GM23338 (cell line): Measurements from ENCODE around the gene MTOR. TPM values are rescaled to one million over a fixed set of nuclear protein-coding genes. Genes with fewer than 3 reads are reported as not detected.

Experiments used
- ATAC-seq: fragments of 200-7000 bp; cut with Tn5 transposase; 3 replicates; pipeline ENCODE4 v1.9.1; 2020
- DNase-seq: peaks from one replicate; pipeline ENCODE4 v3.0.0-alpha.2; 2015; ENCODE audit warnings: low spot score
- H2AFZ ChIP-seq: fragments of 200-600 bp; sonication (generic); 2 replicates; pipeline ENCODE4 v1.8.0; 2016; ENCODE audit warnings: antibody characterized with exemption, mild to moderate bottlenecking, moderate library complexity
- H3F3A ChIP-seq: fragments of 200-600 bp; sonication (generic); replicated peaks from 2 replicates; pipeline ENCODE4 v1.8.0; 2017; ENCODE audit warnings: antibody characterized with exemption, mixed run types, low read depth
- H3K27ac ChIP-seq: fragments of 200-600 bp; sonication (generic); 2 replicates; pipeline ENCODE4 v1.6.1; 2016; ENCODE audit warnings: low read depth
- H3K27me3 ChIP-seq: fragments of 200-600 bp; sonication (generic); 2 replicates; pipeline ENCODE4 v1.8.0; 2016; ENCODE audit warnings: mild to moderate bottlenecking, mixed run types, moderate library complexity; ENCODE audit not compliant: insufficient read depth
- H3K36me3 ChIP-seq: fragments of 200-600 bp; sonication (generic); 2 replicates; pipeline ENCODE4 v1.8.0; 2016; ENCODE audit warnings: mild to moderate bottlenecking; ENCODE audit not compliant: insufficient read depth
- H3K4me1 ChIP-seq: fragments of 200-600 bp; sonication (generic); 2 replicates; pipeline ENCODE4 v1.8.0; 2016; ENCODE audit warnings: mild to moderate bottlenecking, moderate library complexity; ENCODE audit not compliant: insufficient read depth
- H3K4me2 ChIP-seq: fragments of 200-600 bp; sonication (generic); 2 replicates; pipeline ENCODE4 v1.7.1; 2017; ENCODE audit warnings: mixed run types
- H3K4me3 ChIP-seq: fragments of 200-600 bp; sonication (generic); 2 replicates; pipeline ENCODE4 v1.6.1; 2016; ENCODE audit warnings: mixed run types
- H3K79me2 ChIP-seq: fragments of 200-600 bp; sonication (generic); replicated peaks from 2 replicates; pipeline ENCODE4 v1.8.0; 2017; ENCODE audit warnings: mild to moderate bottlenecking; ENCODE audit not compliant: insufficient read depth
- H3K9me2 ChIP-seq: fragments of 200-600 bp; sonication (generic); 2 replicates; pipeline ENCODE4 v1.8.0; 2017; ENCODE audit not compliant: insufficient read depth
- H4K20me1 ChIP-seq: fragments of 200-600 bp; sonication (generic); replicated peaks from 2 replicates; pipeline ENCODE4 v1.8.0; 2017; ENCODE audit warnings: mild to moderate bottlenecking; ENCODE audit not compliant: insufficient read depth
- H3K27ac Mint-ChIP-seq: 2 replicates; pipeline ENCODE4 v1.8.0; 2020; ENCODE audit warnings: inconsistent platforms, mild to moderate bottlenecking, moderate library complexity, mixed read lengths
- H3K27me3 Mint-ChIP-seq: 3 replicates; pipeline ENCODE4 v1.8.0; 2022; ENCODE audit warnings: low read depth, mild to moderate bottlenecking, moderate library complexity, mixed read lengths, inconsistent platforms; ENCODE audit not compliant: insufficient read depth, poor library complexity
- H3K36me3 Mint-ChIP-seq: 3 replicates; pipeline ENCODE4 v1.8.0; 2021; ENCODE audit warnings: low read depth, mild to moderate bottlenecking, inconsistent platforms, moderate library complexity, mixed read lengths
- H3K4me1 Mint-ChIP-seq: 3 replicates; pipeline ENCODE4 v1.8.0; 2020; ENCODE audit warnings: mild to moderate bottlenecking, inconsistent platforms, mixed read lengths
- H3K4me3 Mint-ChIP-seq: 3 replicates; pipeline ENCODE4 v1.8.0; 2021; ENCODE audit warnings: moderate library complexity, mild to moderate bottlenecking, inconsistent platforms, mixed read lengths
- H3K9me3 Mint-ChIP-seq: 3 replicates; pipeline ENCODE4 v1.8.0; 2020; ENCODE audit warnings: moderate library complexity, mild to moderate bottlenecking, inconsistent platforms, mixed read lengths
- CREB1 ChIP-seq: fragments of 250-450 bp; sonication (Bioruptor Pico); IDR thresholded peaks from 2 replicates; pipeline ENCODE4 v1.5.0; 2020; ENCODE audit warnings: low read depth, mild to moderate bottlenecking, moderate library complexity
- CTCF ChIP-seq, 2 experiments: fragments of 200-600 bp in 1 of 2; sonication (generic) in 1 of 2; conservative IDR thresholded peaks; 2 replicates each; pipeline versions ENCODE4 v1.5.1 to v1.6.1; 2016 to 2017; ENCODE audit warnings: antibody characterized with exemption in 2 of 2, low read depth in 2 of 2, mild to moderate bottlenecking in 2 of 2, moderate library complexity in 1 of 2
- EZH2phosphoT487 ChIP-seq: fragments of 200-600 bp; sonication (generic); IDR thresholded peaks from one replicate; pipeline ENCODE4 v1.8.1; 2018; ENCODE audit warnings: antibody characterized with exemption; ENCODE audit not compliant: unreplicated experiment
- JUNB ChIP-seq: IDR thresholded peaks from one replicate; pipeline ENCODE4 v1.6.1; 2016; ENCODE audit warnings: antibody characterized with exemption; ENCODE audit not compliant: unreplicated experiment
- NANOG ChIP-seq: IDR thresholded peaks from 2 replicates; pipeline ENCODE4 v1.6.1; 2016; ENCODE audit warnings: antibody characterized with exemption, borderline replicate concordance
- POLR2AphosphoS5 ChIP-seq: IDR thresholded peaks from 2 replicates; pipeline ENCODE4 v1.6.1; 2016; ENCODE audit warnings: antibody characterized with exemption, low read depth
- REST ChIP-seq: IDR thresholded peaks from one replicate; pipeline ENCODE4 v1.6.1; 2018; ENCODE audit warnings: antibody characterized with exemption; ENCODE audit not compliant: unreplicated experiment
- STAT1 ChIP-seq: IDR thresholded peaks from one replicate; pipeline ENCODE4 v1.6.1; 2016; ENCODE audit warnings: antibody characterized with exemption; ENCODE audit not compliant: unreplicated experiment
- ZNF114 ChIP-seq: fragments of 250-450 bp; sonication (Bioruptor Pico); IDR thresholded peaks from 2 replicates; pipeline ENCODE4 v1.5.0; 2020; ENCODE audit warnings: mild to moderate bottlenecking, moderate library complexity
- ZNF331 ChIP-seq: fragments of 250-450 bp; sonication (Bioruptor Pico); IDR thresholded peaks from 2 replicates; pipeline ENCODE4 v1.5.0; 2020; ENCODE audit warnings: low read depth, mild to moderate bottlenecking, moderate library complexity
- ZNF462 ChIP-seq: fragments of 250-450 bp; sonication (Bioruptor Pico); IDR thresholded peaks from 2 replicates; pipeline ENCODE4 v1.5.0; 2020; ENCODE audit warnings: mild to moderate bottlenecking, moderate library complexity
- polyA plus RNA-seq: library from polyadenylated mRNA; unstranded; fragments of >200 nt; fragmentation: Nextera tagmentation; extraction: Ambion mirVana; gene quantifications from 2 replicates; pipeline ENCODE4 v1.2.1, GENCODE V29; 2016
- total RNA-seq: library from RNA; depleted of rRNA; stranded (reverse); fragments of >200 nt; shearing (Covaris generic); gene quantifications from 2 replicates; pipeline ENCODE4 v1.2.3, GENCODE V29; 2014

The MTOR gene
- total and polyA plus RNA-seq, 2 experiments from 2014 or later: 22.8 to 98.0 TPM

GRCh38 chr1:11289064-11289463 is 26.7 kb upstream of the MTOR start (continued):
- no peak for TF ChIP-seq ZNF462
- no peak for TF ChIP-seq JUNB
- TF ChIP-seq ZNF114: no peak

GRCh38 chr1:11286735-11287410 is 24.5 kb upstream of the MTOR start:
- Mint-ChIP-seq H3K4me1 (peaks cover 39% of the 10 kb centered on the region), H3K9me3 (no peaks in the 10 kb centered on the region), H3K27ac (peak overlapping the region; percentile 87), H3K4me3 (peak overlapping the region; percentile 60), H3K36me3 (peaks cover 52% of the 10 kb centered on the region), H3K27me3 (peaks cover 3% of the 10 kb centered on the region)
- H3K4me1 ChIP-seq: peaks cover 39% of the 10 kb centered on the region
- DNase-seq: peak; percentile 83
- no peak overlapping the region for H2AFZ ChIP-seq
- H3F3A ChIP-seq: peaks cover 25% of the 10 kb centered on the region
- H4K20me1 ChIP-seq: no peaks in the 10 kb centered on the region; the same call in 1 of the 2 replicates
- H3K4me3 ChIP-seq: peak overlapping the region; percentile 14; the same call in 1 of the 2 replicates
- peak overlapping the region; percentile 42 for H3K4me2 ChIP-seq
- no peaks in the 10 kb centered on the region for H3K9me2 ChIP-seq
- H3K79me2 ChIP-seq: peaks cover 54% of the 10 kb centered on the region
- ATAC-seq: peak; percentile 90
- no peaks in the 10 kb centered on the region for H3K27me3 ChIP-seq
- peak overlapping the region; percentile 81 for H3K27ac ChIP-seq
- H3K36me3 ChIP-seq: no peaks in the 10 kb centered on the region
- TF ChIP-seq STAT1 (no peak), CTCF (conservative IDR thresholded peaks at IDR 0.05; ENCODE audit: low read depth in 2 of 2) (no peak), NANOG (no peak), ZNF114 (no peak), POLR2AphosphoS5 (no peak), EZH2phosphoT487 (no peak), ZNF331 (CRISPR knock-in tag) (no peak), CREB1 (CRISPR knock-in tag) (no peak), REST (no peak)
